ENCODE data around the gene DLAT.
"Not testable (repeated sequence)": the region's sequence is repeated elsewhere in the genome, so short reads cannot be mapped to it uniquely, and the experiment has no call there.

Gene DLAT

DNA sequence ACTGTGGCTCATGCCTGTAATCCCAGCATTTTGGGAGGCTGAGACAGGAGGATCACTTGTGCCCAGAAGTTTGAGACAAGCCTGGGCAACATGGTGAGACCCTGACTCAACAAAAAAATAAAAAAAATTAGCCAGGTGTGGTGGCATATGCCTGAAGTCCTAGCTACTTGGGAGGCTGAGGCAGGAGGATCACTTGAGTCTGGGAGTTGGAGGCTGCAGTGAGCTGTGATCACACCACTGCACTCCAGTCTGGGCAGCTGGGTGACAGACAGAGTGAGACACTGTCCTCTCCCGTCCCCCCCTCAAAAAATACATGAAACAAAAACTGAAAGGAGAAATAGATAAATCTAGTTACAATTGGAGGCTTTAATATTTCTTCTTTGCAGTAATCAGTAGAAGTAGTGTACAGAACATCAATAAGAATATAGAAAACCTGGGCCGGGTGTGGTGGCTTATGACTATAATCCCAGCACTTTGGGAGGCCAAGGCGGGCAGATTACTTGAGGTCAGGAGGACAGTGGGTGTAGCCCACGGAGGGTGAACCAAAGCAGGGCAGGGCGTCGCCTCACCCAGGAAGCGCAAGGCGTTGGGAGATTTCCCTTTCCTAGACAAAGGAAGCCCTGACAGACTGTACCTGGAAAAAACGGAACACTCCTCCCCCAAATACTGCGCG lies 19.6 kb upstream of the DLAT start:
- no peak for DNase-seq

- not testable (repeated sequence) for DNase-seq
Observed at GRCh38 chr11:112006095-112006441, 19.1 kb upstream of the DLAT start.

GRCh38 chr11:112011451-112011850 lies 13.8 kb upstream of the DLAT start:
- DNase-seq = not testable (repeated sequence)

DNA sequence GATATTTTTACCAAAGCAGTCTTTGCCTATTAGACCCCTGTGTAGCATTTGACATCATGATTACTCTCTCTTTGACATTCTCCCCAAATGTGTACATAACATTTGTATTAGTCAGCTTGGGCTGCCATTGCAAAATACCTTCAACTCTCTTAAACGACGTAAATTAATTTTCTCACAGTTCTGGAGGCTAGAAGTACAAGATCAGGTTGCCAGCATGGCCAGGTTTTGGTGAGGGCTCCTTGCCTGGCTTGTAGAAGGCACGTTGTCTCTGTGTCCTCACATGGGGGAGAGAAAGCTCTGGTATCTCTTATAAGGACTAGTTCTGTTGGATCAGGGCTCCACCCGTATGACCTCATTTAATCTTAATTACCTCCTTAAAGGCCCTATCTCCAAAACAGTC lies 12.3 kb upstream of the DLAT start:
- no peak for DNase-seq

GRCh38 chr11:112013497-112014164 lies 11.6 kb upstream of the DLAT start:
- DNase-seq = no peak

DNA sequence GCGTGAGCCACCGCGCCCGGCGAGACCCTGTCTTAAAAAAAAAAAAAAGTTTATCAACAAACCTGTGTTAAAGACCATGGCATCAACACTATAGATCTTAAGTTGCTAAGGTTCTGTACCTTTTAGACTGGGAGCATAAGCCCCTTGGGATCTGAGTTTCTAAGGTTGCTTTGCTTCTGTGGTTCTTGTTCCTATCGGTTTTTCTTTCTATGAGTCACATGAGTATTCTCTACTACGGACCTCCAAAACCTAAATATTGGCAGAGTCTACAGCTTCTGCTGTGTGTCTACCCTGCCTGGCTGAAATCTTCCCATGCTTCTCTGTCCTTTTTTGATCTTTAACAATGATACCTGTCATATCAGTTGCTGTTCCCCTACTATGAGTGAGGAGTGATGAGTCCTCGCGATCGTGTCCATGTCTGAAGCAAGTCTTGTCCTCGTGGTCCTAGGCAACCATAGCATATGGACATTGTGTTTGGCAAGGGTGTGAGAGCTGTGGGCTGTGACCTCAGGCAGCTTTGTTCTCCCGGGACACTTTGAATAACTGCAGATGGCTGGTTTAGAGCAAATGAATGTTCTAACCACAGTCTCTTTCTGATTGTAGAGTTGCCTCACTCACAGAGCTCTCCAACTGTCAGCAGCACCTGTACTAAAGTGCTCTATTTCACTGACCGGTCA lies 9.0 kb upstream of the DLAT start:
- DNase-seq = no peak

DNA sequence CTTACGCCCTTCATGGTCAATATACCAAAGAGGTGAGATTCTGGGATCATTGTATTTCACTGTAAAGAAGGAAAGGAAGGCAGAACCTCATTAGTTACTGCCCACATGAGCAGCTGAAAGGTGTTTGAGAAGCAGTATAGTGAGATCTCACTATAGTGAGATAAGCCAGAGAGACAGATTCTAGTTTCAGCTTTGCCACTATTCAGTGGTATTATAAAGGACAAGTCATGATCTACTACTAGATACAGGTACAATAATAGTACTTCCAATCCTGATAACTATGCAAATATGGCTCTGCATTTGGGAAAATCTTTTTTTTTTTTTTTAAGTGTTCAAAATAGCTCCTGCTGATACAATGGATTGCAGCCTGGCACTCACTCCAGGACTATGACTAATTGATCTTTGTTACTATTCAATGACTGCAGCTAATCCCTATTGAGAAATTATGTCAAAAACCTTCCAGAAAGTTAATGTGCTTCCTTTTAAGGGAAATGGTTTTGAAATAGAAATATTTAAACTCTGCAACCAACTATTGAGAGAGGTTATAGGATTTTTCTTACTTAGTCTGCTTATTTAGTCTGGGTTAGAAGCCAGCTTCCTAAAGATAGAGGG lies 8.3 kb upstream of the DLAT start:
- no peak for DNase-seq

GRCh38 chr11:112017538-112017937 lies 7.7 kb upstream of the DLAT start:
- DNase-seq = no peak

DNA sequence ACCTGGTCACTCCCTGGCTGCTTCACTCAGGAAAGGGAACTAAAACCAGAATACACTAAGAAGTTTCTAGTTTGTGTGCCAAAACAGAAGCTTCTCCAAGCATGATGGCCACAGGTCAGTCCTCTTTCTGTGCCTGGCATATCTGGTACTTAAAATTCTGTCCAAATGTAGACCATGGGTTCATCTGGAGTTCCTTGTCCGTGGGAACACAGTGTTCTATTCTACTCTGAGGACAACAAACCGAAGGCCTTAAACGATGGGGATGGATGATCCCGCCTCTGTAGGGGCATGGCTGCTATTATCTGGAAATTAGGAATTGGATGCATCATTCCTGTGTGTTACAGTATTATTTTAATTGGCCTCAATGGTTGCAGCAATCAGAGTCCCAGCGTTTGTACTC lies 6.1 kb upstream of the DLAT start:
- no peak for DNase-seq

DNA sequence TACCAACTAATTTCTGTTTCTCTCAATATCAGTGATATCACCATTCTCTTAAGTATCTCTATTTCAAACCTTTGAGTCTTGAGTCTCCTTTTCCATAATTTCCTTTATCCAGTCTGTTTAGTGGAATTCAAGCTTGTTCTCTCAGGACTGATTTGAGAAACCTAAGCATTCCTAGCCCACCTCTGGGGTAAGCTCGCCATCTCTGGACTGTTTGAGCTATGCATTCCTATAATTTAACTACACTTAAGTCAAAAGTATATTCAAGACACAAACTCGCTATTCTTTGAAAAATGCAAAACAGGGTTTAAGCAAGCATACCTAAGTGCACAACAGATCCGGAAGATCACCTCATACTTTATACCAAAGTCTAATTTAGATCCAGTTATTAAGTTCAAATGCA lies 2.1 kb upstream of the DLAT start:
- DNase-seq = no peak

DNA sequence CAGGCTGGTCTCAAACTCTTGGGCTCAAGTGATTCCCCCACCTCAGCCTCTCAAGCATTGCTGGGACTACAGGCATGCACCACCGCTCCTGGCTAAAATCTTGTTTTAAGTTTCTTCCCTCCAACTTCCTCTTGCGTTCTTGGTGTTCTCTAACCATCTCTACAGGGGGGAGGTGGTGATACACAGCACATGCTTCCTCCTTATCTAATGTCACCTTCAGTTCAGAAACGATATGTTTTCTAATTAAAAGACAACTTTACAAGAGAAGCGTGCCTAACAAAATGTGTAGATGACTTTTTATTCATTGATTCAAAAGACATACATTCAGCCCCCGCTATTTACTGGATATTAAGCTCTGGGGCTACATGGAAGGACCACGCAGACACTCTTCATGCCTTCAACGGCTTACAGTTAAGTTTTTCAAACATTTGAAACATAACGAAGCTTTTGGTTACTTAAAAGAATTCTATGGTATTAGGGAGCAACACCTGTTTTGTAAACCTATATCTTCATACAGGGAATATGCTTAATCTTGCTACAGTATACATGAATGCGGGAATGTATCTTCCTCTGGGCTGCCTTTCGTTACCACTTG lies 933 bp upstream of the DLAT start:
- DNase-seq = no peak

DNA sequence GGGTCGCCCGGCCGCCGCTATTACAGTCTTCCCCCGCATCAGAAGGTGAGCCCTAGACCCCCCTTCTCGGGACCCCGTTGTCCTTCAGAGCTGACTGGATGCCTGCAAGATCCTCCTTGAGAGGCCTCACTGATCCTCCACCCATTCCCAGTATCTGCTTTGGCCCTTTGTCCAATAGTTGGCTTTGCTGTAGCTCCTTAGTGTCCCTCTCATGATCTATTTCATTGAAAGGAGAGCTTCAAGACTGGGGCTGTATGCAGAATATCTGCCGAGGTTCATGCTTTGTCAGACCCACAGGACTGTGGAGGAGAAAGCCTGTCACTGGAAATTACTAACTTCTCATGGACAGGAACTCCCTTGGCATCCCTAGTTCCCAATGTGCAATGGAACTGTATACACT lies 499 bp downstream of the DLAT start:
- DNase-seq = no peak

DNA sequence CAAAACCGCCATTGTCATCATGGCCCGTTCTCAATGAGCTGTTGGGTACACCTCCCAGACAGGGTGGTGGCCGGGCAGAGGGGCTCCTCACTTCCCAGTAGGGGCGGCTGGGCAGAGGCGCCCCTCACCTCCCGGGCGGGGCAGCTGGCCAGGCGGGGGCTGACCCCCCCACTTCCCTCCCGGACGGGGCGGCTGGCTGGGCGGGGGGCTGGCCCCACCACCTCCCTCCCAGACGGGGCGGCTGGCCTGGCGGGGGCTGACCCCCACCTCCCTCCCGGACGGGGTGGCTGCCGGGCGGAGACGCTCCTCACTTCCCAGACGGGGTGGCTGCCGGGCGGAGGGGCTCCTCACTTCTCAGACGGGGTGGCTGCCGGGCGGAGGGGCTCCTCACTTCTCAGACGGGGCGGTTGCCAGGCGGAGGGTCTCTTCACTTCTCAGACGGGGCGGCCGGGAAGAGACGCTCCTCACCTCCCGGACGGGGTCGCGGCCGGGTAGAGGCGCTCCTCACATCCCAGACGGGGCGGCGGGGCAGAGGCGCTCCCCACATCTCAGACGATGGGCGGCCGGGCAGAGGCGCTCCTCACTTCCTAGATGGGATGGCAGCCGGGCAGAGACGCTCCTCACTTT lies 1.7 kb downstream of the DLAT start:
- DNase-seq = not testable (repeated sequence)

DNA sequence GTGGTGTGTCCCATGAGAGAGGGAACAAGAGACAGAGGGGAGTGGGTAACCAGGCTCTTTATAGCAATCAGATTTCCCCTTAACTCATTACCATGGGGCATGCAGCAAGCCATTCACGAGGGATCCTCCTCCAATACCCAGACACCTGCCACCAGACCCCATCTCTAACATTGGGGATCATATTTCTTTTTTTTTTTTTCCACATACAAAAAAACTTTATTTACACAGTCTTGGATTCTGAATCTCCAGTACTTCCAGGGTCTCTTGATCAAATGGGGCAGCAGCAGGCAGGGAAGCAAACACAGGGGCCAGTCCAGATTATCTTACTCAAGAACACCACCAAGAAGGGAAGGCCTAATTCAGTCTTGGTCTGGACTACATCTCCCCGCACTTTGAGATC lies 4.3 kb downstream of the DLAT start:
- DNase-seq = no peak

- DNase-seq = no peak
Observed at GRCh38 chr11:112033902-112034301, 8.7 kb downstream of the DLAT start.

DNA sequence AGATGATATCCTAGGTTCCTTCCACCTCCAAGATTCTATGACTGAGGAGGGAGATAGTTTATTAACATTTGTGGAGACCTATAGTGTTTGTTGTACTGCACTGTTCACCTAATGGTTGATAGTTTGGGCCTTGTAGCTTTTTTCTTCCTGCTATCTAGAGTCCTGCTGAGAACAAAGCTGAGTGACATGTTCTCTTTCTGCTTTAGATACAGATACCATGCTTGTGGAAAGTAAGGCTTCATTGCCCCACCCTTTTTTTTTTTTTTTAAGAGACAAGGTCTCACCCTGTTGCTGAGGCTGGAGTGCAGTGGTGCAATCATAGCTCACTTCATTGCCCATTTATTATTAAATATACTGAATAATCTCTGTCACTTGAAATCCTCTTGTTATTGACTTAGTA lies 12.3 kb downstream of the DLAT start:
- no peak for DNase-seq

DNA sequence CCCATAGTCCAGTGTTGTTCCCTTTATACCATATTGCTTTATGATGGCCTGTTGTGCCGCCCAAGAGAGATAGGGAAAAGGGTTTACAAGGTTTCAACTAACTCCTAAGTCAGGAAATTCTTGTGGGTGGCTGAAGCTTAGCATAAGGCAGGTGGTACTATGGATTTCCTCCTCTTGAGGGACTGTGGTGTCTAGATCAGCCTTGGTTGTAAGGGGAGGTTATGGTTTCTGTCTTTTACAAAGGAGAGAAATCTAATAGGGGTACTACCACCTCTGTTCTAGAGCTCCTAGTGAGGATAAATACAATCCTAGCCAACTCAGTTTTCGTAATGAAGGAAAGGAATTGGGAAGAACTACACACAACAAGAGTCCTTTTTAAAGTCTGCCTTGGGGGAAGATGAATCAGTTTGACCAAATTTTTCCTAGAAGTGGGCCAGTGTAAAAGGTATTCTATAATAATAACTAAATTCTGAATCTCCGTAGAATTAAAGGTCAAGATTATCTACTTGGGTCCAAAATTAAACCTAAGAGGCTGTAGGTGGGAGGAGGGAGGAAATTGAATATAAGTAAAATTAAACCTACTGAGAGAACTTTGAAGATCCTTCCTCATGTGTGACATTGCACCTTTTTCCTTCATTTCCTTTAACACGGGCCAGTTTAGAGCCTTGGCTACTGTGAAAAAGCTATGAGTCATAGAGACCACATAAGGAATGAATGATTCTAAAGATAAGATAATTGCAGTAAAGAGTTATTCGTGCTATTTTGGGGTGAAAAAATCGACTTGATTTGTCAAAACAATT lies 17.2 kb downstream of the DLAT start:
- DNase-seq = no peak

GRCh38 chr11:112042961-112043304 lies 17.7 kb downstream of the DLAT start:
- DNase-seq = no peak

DNA sequence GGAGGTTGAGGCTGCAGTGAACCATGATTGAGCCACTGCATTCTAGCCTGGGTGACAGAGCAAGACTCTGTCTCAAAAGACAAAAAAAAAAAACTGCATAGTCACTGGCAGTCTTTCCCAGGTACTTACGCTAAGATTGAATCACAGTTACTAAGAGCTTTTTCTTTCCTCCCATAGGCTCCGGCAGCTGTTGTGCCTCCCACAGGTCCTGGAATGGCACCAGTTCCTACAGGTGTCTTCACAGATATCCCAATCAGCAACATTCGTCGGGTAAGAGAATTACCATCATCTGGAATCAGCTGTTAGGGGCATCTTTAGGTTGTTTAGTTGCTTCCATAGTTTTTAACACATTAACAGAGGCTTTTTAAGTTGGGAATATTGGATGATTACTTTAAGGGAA lies 19.8 kb downstream of the DLAT start:
- DNase-seq = no peak

DNA sequence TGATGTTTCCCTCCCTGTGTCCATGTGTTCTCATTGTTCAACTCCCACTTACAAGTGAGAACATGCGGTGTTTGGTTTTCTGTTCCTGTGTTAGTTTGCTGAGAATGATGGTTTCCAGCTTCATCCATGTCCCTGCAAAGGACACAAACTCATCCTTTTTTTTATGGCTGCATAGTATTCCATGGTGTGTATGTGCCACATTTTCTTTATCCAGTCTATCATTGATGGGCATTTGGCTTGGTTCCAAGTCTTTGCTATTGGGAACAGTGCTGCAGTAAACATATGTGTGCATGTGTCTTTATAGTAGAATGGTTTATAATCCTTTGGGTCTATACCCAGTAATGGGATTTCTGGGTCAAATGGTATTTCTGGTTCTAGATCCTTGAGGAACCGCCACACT lies 21.4 kb downstream of the DLAT start:
- not testable (repeated sequence) for DNase-seq

GRCh38 chr11:112048256-112048655 lies 23.0 kb downstream of the DLAT start:
- DNase-seq = not testable (repeated sequence)

DNA sequence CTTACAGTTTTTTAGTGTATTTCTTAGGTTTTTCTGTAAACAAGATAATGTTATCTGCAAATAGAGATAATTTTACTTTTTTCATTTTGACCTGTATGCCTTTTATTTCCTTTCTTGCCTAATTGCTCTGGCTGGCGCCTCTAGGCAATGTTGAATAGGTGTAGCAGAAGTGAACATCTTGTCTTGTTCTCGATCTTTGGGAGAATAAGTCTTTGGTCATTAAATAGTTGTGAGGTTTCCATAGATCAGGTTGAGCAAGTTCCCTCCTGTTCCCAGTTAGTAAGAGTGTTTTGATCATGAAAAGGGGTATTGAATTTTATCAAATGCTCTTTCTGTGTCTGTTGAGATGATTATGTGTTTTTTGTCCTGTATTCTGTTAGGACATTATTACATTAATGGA lies 24.6 kb downstream of the DLAT start:
- DNase-seq = no peak
